HG02981 (cell line): ENCODE measurements around the gene MATN1.

Source experiments
- ATAC-seq: cut with Tn5 transposase; IDR thresholded peaks from one replicate; pipeline ENCODE4 v1.9.1; 2021; ENCODE audit warnings: mild to moderate bottlenecking, moderate library complexity; ENCODE audit not compliant: unreplicated experiment

Gene MATN1

GRCh38 chr1:30665216-30666010 lies 58.0 kb downstream of the MATN1 start:
- no peak for ATAC-seq

GRCh38 chr1:30664103-30664755 lies 59.2 kb downstream of the MATN1 start:
- no peak for ATAC-seq

- ATAC-seq: no peak
Observed at GRCh38 chr1:30663596-30664091, 59.7 kb downstream of the MATN1 start.

GRCh38 chr1:30662291-30662840 lies 61.0 kb downstream of the MATN1 start:
- no peak for ATAC-seq

- no peak for ATAC-seq
Observed at GRCh38 chr1:30661311-30661710, 62.1 kb downstream of the MATN1 start.
